Cardiac muscle cell (in vitro differentiated cells and primary cell): ENCODE results near the gene ATP8A2. TPM values are rescaled to one million over a fixed set of nuclear protein-coding genes. Genes with fewer than 3 reads are reported as not detected.

Source experiments
- DNase-seq, 2 donors: peaks; one replicate each; pipeline versions ENCODE4 v3.0.0 to v3.0.0-alpha.2; 2010 to 2017; ENCODE audit warnings: low read depth in 1 of 2, low spot score in 1 of 2
- H3K27ac ChIP-seq: fragments of 200-600 bp; sonication (generic); 2 replicates; pipeline ENCODE4 v1.5.1; 2016
- H3K27me3 ChIP-seq: fragments of 200-600 bp; sonication (generic); 2 replicates; pipeline ENCODE4 v1.6.0; 2016; ENCODE audit warnings: control low read depth
- H3K36me3 ChIP-seq: fragments of 200-600 bp; sonication (generic); 2 replicates; pipeline ENCODE4 v1.5.1; 2016; ENCODE audit warnings: control low read depth
- H3K4me1 ChIP-seq: fragments of 200-600 bp; sonication (generic); 2 replicates; pipeline ENCODE4 v1.8.1; 2017; ENCODE audit warnings: low read depth, mild to moderate bottlenecking, mixed run types
- H3K4me3 ChIP-seq: fragments of 200-600 bp; sonication (generic); 2 replicates; pipeline ENCODE4 v1.5.1; 2016; ENCODE audit warnings: mild to moderate bottlenecking
- H3K9me3 ChIP-seq: fragments of 200-600 bp; sonication (generic); 2 replicates; pipeline ENCODE4 v1.5.1; 2017; ENCODE audit warnings: low read depth, mild to moderate bottlenecking, control low read depth
- polyA plus RNA-seq: library from polyadenylated mRNA; unstranded; fragments of >200 nt; fragmentation: Nextera tagmentation; extraction: Ambion mirVana; gene quantifications from 2 replicates; pipeline ENCODE4 v1.2.1, GENCODE V29; 2016
- total RNA-seq: library from RNA; depleted of rRNA; stranded (reverse); fragments of >200 nt; gene quantifications from 2 replicates; pipeline ENCODE4 v1.2.3, GENCODE V29; 2016
- TF ChIP-seq, protein P1 (sequence below): IDR thresholded peaks from 2 replicates; pipeline ENCODE4 v1.5.1; 2012; ENCODE audit warnings: low read depth, mild to moderate bottlenecking, low read length

ATP8A2 gene
- total and polyA plus RNA-seq, 2 experiments from 2014 or later = 0.86 to 0.89 TPM

DNA sequence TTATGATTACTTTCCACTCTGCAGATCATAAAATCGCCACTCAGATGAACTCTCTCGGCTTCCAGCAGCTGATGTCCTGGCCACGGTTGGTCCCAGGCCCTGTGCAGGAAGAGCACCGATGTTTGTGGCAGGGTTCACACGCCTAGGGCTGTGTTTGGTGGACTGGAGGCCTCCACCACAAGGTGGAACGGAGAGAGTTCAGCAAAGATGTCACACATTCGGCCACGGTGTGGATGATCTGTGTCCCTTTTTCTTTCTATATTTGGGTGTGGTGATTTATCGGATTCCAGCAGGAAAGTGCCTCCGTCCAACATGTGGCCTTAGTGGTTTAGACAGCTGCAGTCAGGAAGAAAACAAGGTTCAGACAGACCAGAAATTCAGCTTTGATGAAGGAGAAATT is 680.6 kb downstream of the ATP8A2 start:
- Histone ChIP-seq H3K36me3 (no peaks in the 10 kb centered on the region), H3K27me3 (no peaks in the 10 kb centered on the region)

DNA sequence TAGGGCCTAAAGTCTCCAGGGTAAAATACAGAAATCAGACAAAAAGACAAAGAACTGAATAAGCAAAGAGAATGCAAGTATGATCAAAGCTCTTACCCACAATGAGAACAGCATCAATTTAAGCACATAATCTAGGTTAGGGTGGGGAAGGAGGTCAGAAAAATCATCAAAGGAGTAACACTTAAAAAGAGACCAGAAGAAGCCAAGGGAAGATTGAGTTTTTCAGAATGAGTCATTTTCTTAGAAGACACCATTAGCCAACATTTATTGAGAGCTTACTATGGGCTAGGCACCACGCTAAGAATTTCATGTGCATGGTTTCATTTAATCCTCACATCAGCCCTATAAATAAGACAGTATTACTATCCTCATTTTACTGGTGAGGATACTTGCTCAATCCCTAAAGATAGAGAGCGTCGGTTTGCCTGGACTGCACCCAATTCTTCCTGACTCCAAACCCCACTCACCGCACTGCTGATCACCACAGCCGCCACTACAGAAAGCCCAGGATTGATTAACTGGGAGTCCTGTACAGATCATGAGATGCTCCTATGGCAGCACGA is 681.7 kb downstream of the ATP8A2 start:
- TF ChIP-seq, protein P1, sequence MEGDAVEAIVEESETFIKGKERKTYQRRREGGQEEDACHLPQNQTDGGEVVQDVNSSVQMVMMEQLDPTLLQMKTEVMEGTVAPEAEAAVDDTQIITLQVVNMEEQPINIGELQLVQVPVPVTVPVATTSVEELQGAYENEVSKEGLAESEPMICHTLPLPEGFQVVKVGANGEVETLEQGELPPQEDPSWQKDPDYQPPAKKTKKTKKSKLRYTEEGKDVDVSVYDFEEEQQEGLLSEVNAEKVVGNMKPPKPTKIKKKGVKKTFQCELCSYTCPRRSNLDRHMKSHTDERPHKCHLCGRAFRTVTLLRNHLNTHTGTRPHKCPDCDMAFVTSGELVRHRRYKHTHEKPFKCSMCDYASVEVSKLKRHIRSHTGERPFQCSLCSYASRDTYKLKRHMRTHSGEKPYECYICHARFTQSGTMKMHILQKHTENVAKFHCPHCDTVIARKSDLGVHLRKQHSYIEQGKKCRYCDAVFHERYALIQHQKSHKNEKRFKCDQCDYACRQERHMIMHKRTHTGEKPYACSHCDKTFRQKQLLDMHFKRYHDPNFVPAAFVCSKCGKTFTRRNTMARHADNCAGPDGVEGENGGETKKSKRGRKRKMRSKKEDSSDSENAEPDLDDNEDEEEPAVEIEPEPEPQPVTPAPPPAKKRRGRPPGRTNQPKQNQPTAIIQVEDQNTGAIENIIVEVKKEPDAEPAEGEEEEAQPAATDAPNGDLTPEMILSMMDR = no peak
- no peaks in the 10 kb centered on the region for H3K27me3 ChIP-seq
- no peak overlapping the region for H3K4me3 ChIP-seq
- H3K9me3 ChIP-seq = no peaks in the 10 kb centered on the region
- DNase-seq = no peak
- no peaks in the 10 kb centered on the region for H3K36me3 ChIP-seq
- H3K4me1 ChIP-seq = peaks cover 6% of the 10 kb centered on the region
- H3K27ac ChIP-seq = no peak overlapping the region

More for the DNA sequence above, 680.6 kb downstream of the ATP8A2 start:
- peak overlapping the region; percentile 51 for H3K4me3 ChIP-seq
- H3K4me1 ChIP-seq = peaks cover 10% of the 10 kb centered on the region
- no peak for DNase-seq
- H3K9me3 ChIP-seq = no peaks in the 10 kb centered on the region
- H3K27ac ChIP-seq = no peak overlapping the region
- TF ChIP-seq, protein P1 = no peak

DNA sequence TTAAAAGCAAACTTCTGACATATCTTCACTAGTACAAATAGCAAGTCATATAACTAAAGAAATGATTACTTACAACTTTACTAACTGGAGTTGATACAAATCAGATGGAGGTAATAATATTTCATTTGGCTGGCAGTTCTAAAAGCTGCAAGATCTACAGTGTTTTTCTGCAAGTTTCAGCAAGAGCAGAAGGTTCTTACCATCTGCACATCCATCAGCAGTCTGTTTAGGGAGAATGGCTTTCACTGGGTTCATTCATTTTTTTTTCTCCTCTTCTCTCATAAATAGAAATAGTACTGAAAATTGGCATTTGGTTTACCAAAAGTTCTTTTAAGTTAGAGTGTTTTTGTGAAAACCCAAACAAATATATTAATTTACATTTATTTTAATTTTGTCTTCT is 683.1 kb downstream of the ATP8A2 start:
- DNase-seq = no peak
- no peak overlapping the region for H3K4me3 ChIP-seq
- H3K36me3 ChIP-seq = no peaks in the 10 kb centered on the region
- H3K27ac ChIP-seq = no peak overlapping the region
- H3K9me3 ChIP-seq = no peaks in the 10 kb centered on the region
- H3K4me1 ChIP-seq = no peaks in the 10 kb centered on the region
- TF ChIP-seq, protein P1 = no peak
- H3K27me3 ChIP-seq = no peaks in the 10 kb centered on the region

DNA sequence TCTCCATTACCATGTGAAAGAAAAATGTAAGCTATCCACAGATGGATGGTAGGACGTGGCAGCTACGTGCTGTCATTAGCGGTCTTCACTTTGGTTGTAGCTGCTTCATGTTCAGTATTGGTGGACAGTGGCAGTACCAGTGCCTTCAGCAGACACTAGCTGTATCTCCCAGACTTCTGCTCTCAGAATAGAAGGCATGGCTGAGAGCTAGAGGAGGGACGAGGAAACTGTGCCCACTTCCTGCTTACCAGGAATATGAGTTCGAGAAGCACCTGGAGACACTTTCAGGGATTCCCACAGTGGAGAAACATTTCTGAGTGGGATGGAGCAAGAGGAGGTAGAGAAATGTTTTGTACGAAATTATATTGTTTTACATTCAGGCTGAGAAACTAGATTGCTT is 686.9 kb downstream of the ATP8A2 start:
- Histone ChIP-seq H3K4me1 (peaks cover 7% of the 10 kb centered on the region), H3K4me3 (no peak overlapping the region), H3K27me3 (no peaks in the 10 kb centered on the region), H3K36me3 (no peaks in the 10 kb centered on the region), H3K27ac (no peak overlapping the region), H3K9me3 (no peaks in the 10 kb centered on the region)
- DNase-seq = no peak
- TF ChIP-seq, protein P1 = no peak

DNA sequence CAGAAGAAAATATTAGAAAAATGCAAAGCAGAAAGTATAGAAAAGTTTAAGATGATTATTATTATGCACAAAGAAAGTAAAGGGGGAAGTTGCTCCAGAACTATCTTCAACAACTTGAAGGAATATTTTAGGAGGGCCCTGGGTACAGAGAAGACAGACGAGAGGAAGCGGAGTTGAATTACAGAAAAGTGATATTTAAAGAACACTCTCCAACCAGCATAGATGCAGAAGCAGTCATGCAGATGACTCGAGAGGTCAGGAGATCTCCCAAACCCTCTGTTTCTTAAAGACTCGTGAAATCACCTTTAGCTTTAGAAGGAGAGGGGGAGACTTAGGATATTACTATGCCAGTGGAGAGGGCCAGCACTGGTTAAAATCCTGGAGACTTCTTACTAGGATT is 688.6 kb downstream of the ATP8A2 start:
- Histone ChIP-seq H3K36me3 (no peaks in the 10 kb centered on the region), H3K27ac (no peak overlapping the region), H3K27me3 (no peaks in the 10 kb centered on the region), H3K4me3 (no peak overlapping the region), H3K9me3 (no peaks in the 10 kb centered on the region), H3K4me1 (peaks cover 7% of the 10 kb centered on the region)
- DNase-seq = no peak
- TF ChIP-seq, protein P1 = no peak
